K562 (cell line): ENCODE measurements around the gene UBALD2. TPM values are rescaled to one million over a fixed set of nuclear protein-coding genes. Genes with fewer than 3 reads are reported as not detected.

Experiments
- ASH1L ChIP-seq: fragments of 450-650 bp; IDR thresholded peaks from 2 replicates; pipeline ENCODE4 v1.6.1; 2018; ENCODE audit warnings: borderline replicate concordance, mild to moderate bottlenecking, low read depth; ENCODE audit not compliant: partially characterized antibody
- CEBPG ChIP-seq, 3 experiments: fragments of 200-800 bp in 1 of 3; sonication (Bioruptor generic) in 1 of 3; sonication (generic) in 1 of 3; formaldehyde crosslinking in 1 of 3; IDR thresholded peaks in 2 of 3; conservative IDR thresholded peaks in 1 of 3; 2 replicates each; pipeline versions ENCODE4 v1.6.1 to v1.8.0; 2016 to 2022; ENCODE audit warnings: missing compliant biosample characterization in 2 of 3, missing genetic modification characterization in 2 of 3, mild to moderate bottlenecking in 1 of 3, missing genetic modification reagents in 1 of 3
- CGGBP1 ChIP-seq: fragments of 250-450 bp; sonication (Bioruptor Pico); IDR thresholded peaks from 2 replicates; pipeline ENCODE4 v1.9.0; 2021; ENCODE audit warnings: mild to moderate bottlenecking
- CXXC5 ChIP-seq: fragments of 250-450 bp; sonication (Bioruptor Pico); IDR thresholded peaks from 2 replicates; pipeline ENCODE4 v1.8.0; 2022; ENCODE audit warnings: inconsistent platforms, mild to moderate bottlenecking, moderate library complexity
- DPF2 ChIP-seq: fragments of 450-650 bp; IDR thresholded peaks from 2 replicates; pipeline ENCODE4 v1.6.1; 2016
- FOXP4 ChIP-seq: sonication (generic); formaldehyde crosslinking; IDR thresholded peaks from 2 replicates; pipeline ENCODE4 v1.8.0; 2022; ENCODE audit warnings: mild to moderate bottlenecking, missing genetic modification reagents, borderline replicate concordance
- HDAC2 ChIP-seq: fragments of 450-650 bp; IDR thresholded peaks from 2 replicates; pipeline ENCODE4 v1.6.1; 2016; ENCODE audit warnings: mild to moderate bottlenecking
- HSF4 ChIP-seq: fragments of 250-450 bp; sonication (Bioruptor Pico); IDR thresholded peaks from 2 replicates; pipeline ENCODE4 v2.1.2; 2022; ENCODE audit warnings: mild to moderate bottlenecking, moderate library complexity, borderline replicate concordance
- SMAD4 ChIP-seq: fragments of 250-450 bp; sonication (Bioruptor Pico); conservative IDR thresholded peaks from 2 replicates; pipeline ENCODE4 v1.8.0; 2021; ENCODE audit warnings: inconsistent platforms, mild to moderate bottlenecking, moderate library complexity
- SMARCA4 ChIP-seq: fragments of 450-650 bp; IDR thresholded peaks from 2 replicates; pipeline ENCODE4 v1.6.1; 2016
- SRF ChIP-seq, 2 experiments: fragments of 250-450, 450-650 bp in 1 of 2; sonication (Bioruptor Pico) in 1 of 2; sonication (generic) in 1 of 2; formaldehyde crosslinking; IDR thresholded peaks; 2 replicates each; pipeline versions ENCODE4 v1.5.0 to v1.5.1; 2020 to 2022; ENCODE audit warnings: mild to moderate bottlenecking in 1 of 2, missing genetic modification reagents in 1 of 2
- TAF9B ChIP-seq: fragments of 450-650 bp; IDR thresholded peaks from 2 replicates; pipeline ENCODE4 v1.6.1; 2018; ENCODE audit warnings: mild to moderate bottlenecking; ENCODE audit not compliant: partially characterized antibody
- TEAD1 ChIP-seq, 2 experiments: fragments of 450-650 bp in 1 of 2; sonication (generic) in 1 of 2; formaldehyde crosslinking; IDR thresholded peaks; 2 replicates each; pipeline versions ENCODE4 v1.4.0 to v1.8.0; 2020 to 2022; ENCODE audit warnings: mild to moderate bottlenecking in 2 of 2, missing genetic modification reagents in 1 of 2
- UBTF ChIP-seq, 2 experiments: IDR thresholded peaks; 2 replicates each; pipeline ENCODE4 v1.6.1; 2012; ENCODE audit warnings: improper control_type of control experiment in 2 of 2, low read depth in 2 of 2, low read length in 2 of 2, borderline replicate concordance in 1 of 2
- ZBTB7A ChIP-seq: IDR thresholded peaks from 2 replicates; pipeline ENCODE4 v1.6.1; 2011; ENCODE audit warnings: low read depth, mild to moderate bottlenecking, low read length, moderate library complexity, borderline replicate concordance; ENCODE audit not compliant: control insufficient read depth
- ZKSCAN3 ChIP-seq: fragments of 250-450 bp; sonication (Bioruptor Pico); IDR thresholded peaks from 2 replicates; pipeline ENCODE4 v1.4.0; 2020
- ZNF140 ChIP-seq: fragments of 250-450 bp; sonication (Bioruptor Pico); IDR thresholded peaks from 2 replicates; pipeline ENCODE4 v1.8.0; 2021; ENCODE audit warnings: moderate library complexity, mild to moderate bottlenecking, inconsistent platforms
- ZNF197 ChIP-seq: fragments of 200-800 bp; sonication (Bioruptor generic); IDR thresholded peaks from 2 replicates; pipeline ENCODE4 v1.6.1; 2016; ENCODE audit warnings: low read depth, missing genetic modification characterization, missing compliant biosample characterization
- ZNF24 ChIP-seq: fragments of 450-650 bp; IDR thresholded peaks from 2 replicates; pipeline ENCODE4 v1.6.1; 2016
- polyA plus RNA-seq, 8 experiments: library from polyadenylated mRNA; depleted of rRNA in 4 of 8; stranded (reverse) in 5 of 8; unstranded in 3 of 8; fragments of >200 nt; fragmentation: Nextera tagmentation in 2 of 8; fragmentation: Illumina TruSeq in 1 of 8; extraction: Ambion mirVana in 2 of 8; extraction: Trizol in 1 of 8; gene quantifications; 2 replicates each; pipeline versions ENCODE4 v1.2.1 to v1.2.3, GENCODE V29; 2011 to 2014; ENCODE audit warnings: inconsistent platforms in 1 of 8, missing spikeins in 1 of 8
- total RNA-seq, 7 experiments: library from RNA; depleted of rRNA in 6 of 7; stranded (reverse); fragments of >200 nt in 6 of 7; fragmentation: Illumina TruSeq in 2 of 7; extraction: Trizol in 2 of 7; gene quantifications; 2 replicates each; pipeline versions ENCODE4 v1.2.1 to v1.2.3, GENCODE V29; 2011 to 2021; ENCODE audit warnings: low replicate concordance in 1 of 7

The UBALD2 gene
- total and polyA plus RNA-seq, 9 of the 15 experiments (the other 6 are each of a cell fraction or from before 2014, with no cell fraction given), result 2.3 to 94.1 (median 25.3) TPM

- TF ChIP-seq CGGBP1 (CRISPR knock-in tag) (no peak), HDAC2 (no peak), ZNF140 (CRISPR knock-in tag) (no peak), UBTF (IDR thresholded peaks at IDR 0.05; ENCODE audit: borderline replicate concordance in 1 of 2, low read depth in 2 of 2, low read length in 2 of 2) (peak; percentile 35 to 56; a peak in 2 of 4 replicates), DPF2 (peak; percentile 69), SRF (CRISPR knock-in tag; IDR thresholded peaks at IDR 0.05) (peak in 1 of 2 experiments; percentile 52; a peak in 1 of 4 replicates), HSF4 (CRISPR knock-in tag) (no peak), CEBPG (CRISPR knock-in tag; IDR thresholded peaks at IDR 0.05) (peak; percentile 58; the same call in 1 of the 2 replicates), CEBPG (tag; conservative IDR thresholded peaks at IDR 0.05 in 1 of 2, IDR thresholded peaks at IDR 0.05 in 1 of 2) (no peak; a peak in 2 of 4 replicates), ZNF24 (peak; percentile 100), ZKSCAN3 (CRISPR knock-in tag) (no peak), SMARCA4 (0 out of 2 replicates have a peak, but pooled peaks have one; percentile 49), ZBTB7A (no peak), ZNF197 (CRISPR knock-in tag) (peak; percentile 26; the same call in 1 of the 2 replicates), CXXC5 (CRISPR knock-in tag) (peak; percentile 96), FOXP4 (CRISPR knock-in tag) (peak; percentile 91; the same call in 1 of the 2 replicates), TAF9B (no peak), ASH1L (peak; percentile 98), TEAD1 (CRISPR knock-in tag; IDR thresholded peaks at IDR 0.05) (no peak), SMAD4 (CRISPR knock-in tag) (peak; percentile 38)
These were observed at the start of gene UBALD2 (continued) for GRCh38 chr17:76264755-76265623.
